Measurements from ENCODE around the gene CERS6. TPM values are rescaled to one million over a fixed set of nuclear protein-coding genes. Genes with fewer than 3 reads are reported as not detected.
"Not testable (repeated sequence)": the region's sequence is repeated elsewhere in the genome, so short reads cannot be mapped to it uniquely, and the experiment has no call there.

Gene CERS6
- polyA plus RNA-seq, 1 donor: 38.1 TPM

DNA sequence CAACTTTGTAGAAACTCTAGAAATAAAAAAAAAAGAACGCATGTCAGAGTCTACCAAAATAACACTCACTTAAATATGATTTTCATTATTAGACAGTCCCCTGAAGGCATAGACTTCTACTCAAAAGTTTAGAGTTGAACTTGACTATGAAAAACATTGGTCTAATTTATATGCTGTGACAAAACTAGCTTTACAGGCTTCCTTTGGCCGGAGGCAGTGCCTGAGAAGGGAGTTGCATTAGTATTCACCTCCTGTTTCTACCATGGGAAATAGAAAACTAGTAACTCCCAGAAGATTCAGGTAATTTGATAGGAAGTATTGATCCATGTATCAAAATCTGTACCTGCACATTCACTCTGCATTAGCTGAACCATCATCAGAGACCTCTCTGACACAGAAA, 182.9 kb downstream of the CERS6 start:
- no peak for DNase-seq (ENCODE audit: low read depth)

DNA sequence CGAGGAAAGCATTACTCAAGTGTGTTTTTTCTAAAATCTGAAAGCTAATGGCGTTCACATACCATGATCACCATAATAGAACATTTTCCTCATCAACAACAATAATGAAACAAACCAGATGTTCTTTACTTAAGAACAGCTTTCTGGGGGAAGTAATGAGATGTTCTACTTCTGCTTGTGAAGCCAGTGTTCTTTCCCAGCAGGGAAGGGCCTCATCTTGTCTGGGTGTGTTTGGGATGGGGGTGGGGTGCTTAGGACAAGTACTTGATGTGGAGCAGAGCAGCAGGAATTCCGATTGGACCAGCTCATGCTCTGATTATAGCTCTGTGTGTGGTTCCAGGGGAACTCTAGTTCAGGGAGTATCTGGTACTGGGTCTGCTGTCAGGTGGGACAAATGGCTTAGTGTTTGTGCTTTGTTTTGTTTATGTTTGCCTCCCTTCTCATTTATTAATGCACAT, 183.4 kb downstream of the CERS6 start:
- DNase-seq (ENCODE audit: low read depth): peak; percentile 31

DNA sequence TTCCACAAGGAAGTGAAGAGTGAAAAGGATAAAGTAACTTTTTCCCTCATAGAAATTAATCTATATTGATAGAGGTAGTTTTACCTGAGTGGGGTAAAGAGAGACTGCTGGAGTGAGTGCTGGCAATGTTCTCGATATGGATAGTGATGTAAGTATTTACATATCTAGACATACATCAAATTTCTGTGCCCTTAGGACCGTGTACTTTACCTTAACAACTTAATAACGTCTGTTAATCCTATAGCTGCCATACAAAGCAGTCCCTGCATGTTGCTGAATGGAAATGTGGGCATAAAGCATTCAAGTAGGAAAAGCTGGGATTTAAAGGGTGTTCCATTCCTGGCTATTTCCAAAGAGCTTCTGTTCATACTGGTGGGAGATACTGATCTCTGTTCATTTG, 184.0 kb downstream of the CERS6 start:
- no peak for DNase-seq (ENCODE audit: low read depth)

DNA sequence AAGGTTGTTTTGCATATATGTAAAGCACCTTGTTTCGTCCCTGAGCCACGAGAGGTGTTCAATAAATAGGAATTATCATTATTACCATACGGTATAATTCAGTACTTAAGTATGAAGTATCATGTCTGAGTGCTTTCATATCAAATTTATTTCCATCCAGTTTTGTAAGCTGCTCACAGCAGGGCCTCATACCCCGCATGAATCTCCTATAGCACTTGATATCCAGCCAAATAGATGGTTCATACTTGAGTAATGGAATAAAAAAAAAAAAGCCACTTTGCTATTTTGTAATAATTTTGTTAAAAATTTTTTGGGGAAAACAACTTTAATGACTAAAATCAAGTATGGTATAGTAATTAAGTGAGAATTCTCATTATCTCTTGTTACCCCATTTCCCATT, 185.6 kb downstream of the CERS6 start:
- DNase-seq (ENCODE audit: low read depth): no peak

DNA sequence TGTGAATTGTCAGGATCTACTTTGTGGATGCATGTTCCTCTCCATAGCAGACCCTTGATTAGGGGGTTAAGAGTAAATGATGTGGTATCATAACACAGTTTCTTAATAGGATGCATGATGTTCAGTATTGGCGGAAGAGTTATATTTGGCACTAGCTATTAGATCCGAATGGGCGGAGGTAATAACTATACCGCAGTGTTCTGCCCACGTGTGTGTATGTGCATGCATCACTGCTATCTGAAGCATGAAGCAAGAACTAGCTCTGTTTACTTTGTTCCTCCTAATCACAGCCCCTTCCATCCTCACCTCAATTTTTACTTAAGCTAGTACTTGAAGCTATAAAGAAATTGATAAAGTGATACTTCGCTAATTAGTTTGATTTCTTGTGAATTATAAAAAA, 186.8 kb downstream of the CERS6 start:
- DNase-seq (ENCODE audit: low read depth): no peak

DNA sequence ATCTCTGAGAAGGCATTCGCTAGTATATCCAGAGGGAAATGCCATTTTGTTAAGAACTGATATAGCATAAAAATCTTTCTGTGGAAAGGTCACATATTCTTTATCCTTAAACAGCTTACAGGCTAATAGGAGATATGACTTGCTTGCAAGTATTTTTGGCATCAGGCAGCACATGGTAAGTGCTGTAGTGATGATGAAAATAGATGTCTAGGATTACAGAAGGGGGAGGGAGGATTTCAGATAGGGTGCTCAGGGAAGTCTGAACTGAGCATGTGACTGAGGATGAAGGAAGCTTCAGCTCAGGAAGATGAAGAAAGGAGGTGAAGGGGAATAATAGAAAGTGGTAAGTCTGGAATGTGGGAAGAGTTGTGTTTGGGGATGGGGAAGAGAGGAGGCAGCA, 187.9 kb downstream of the CERS6 start:
- no peak for DNase-seq (ENCODE audit: low read depth)

GRCh38 chr2:168645696-168646338, 189.7 kb downstream of the CERS6 start:
- no peak for DNase-seq (ENCODE audit: low read depth)

GRCh38 chr2:168649105-168649504, 193.0 kb downstream of the CERS6 start:
- no peak for DNase-seq (ENCODE audit: low read depth)

- no peak for DNase-seq (ENCODE audit: low read depth)
Observed at GRCh38 chr2:168649562-168649961, 193.5 kb downstream of the CERS6 start.

GRCh38 chr2:168650139-168650538, 194.1 kb downstream of the CERS6 start:
- DNase-seq (ENCODE audit: low read depth): no peak

DNA sequence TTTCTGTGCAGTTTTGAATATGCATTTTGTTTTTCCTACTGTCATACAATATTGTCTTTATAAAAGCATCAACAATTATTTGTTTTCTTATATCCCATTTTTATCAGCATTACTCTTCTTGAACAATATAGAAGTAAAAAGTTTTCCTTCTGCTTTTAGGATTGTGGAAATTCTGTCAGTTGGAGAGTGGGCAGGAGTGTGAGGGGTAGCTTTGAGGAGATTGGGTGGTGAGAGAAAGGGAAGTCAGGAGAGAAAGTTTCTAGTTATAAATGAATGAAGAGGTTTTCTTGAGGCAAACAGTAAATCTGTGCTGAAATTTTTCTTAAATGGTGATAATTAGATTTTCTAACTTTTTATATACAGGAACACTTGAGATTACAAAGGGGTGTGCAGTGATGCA, 194.7 kb downstream of the CERS6 start:
- no peak for DNase-seq (ENCODE audit: low read depth)

- DNase-seq (ENCODE audit: low read depth): no peak
Observed at GRCh38 chr2:168652997-168653921, 197.2 kb downstream of the CERS6 start.

DNA sequence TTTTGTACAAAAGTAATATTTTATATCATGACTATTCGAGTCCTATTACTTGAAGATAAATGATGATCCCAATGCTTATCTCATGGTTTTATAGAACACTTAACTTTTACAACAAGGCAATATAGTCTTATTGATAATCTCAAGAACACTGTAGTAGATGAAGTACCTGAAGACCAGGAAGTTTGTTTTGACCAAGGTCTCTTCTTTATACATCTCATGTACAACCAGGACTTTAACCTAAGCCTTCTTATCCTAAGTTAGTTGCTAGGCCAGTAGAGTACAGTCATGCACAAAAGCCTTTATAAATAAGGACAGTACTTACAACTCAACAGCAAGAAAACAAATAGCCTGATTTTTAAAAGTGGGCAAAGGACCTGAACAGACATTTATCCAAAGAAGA, 198.6 kb downstream of the CERS6 start:
- DNase-seq (ENCODE audit: low read depth): no peak

GRCh38 chr2:168655207-168655606, 199.1 kb downstream of the CERS6 start:
- DNase-seq (ENCODE audit: low read depth): no peak

GRCh38 chr2:168657378-168657777, 201.3 kb downstream of the CERS6 start:
- not testable (repeated sequence) for DNase-seq (ENCODE audit: low read depth)

GRCh38 chr2:168658706-168659105, 202.6 kb downstream of the CERS6 start:
- DNase-seq (ENCODE audit: low read depth): no peak

DNA sequence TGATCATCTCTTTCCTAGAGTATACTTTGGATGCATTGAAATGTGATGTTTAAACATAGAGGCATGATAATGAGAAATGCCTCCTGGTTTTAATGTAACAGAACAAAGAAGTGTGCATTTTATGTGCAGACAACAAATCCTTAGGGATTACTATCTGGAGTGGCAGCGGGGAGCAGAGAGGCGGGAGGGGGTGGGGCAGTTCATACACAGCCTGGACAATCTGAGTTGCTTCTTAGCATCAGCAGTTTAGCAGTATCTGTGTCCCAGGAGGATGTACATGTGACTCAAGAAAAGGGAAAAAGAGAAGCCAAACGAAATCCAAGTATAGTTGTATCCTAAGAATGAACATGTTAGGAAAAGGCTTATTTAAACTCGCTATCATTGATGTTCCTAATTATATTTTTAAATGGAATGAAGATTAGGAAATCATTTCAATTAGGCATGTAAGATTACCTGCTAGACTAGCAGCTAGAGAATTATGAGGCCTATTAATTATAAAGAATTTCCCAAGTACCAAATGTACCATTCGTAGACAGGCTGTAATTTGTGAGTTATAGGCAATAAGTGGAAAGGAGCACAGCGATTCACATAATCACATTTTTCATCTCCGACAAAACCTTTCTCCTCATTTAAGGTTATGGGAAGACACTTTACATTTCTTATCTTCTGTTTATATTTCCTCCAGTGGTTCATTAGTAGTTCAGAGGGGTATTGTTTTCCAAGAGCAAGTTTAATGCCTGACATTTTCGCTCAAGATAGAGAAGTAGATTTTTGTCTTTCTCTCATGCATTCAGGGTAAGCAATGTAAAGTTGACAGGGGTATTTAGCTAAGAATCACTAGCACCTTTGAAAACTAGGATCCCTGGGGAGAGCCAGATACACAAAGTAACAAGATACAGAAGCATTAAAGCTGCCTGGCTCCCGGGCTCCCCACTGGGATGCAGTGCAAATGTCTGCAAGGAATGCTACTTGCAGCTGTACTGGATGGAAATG, 205.1 kb downstream of the CERS6 start:
- no peak for DNase-seq (ENCODE audit: low read depth)

DNA sequence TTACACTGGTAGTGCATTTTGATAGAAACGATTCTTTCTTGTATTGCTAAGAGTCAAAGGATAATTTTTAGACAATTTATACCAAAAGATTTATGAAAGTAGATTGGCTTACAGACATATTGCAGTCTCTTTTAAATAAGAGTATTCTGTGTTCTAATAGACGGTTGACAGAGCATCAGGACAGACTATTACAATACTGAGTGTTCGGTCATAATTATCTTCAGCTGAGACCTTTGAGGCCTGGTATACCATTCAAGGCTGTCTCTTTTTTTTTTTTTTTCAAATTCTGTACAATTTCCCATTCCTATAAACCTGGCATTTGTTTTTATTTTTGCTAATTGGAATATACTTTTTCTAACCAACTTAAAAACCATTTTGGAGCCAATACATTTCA, 205.8 kb downstream of the CERS6 start:
- no peak for DNase-seq (ENCODE audit: low read depth)

GRCh38 chr2:168662651-168663208, 206.7 kb downstream of the CERS6 start:
- DNase-seq (ENCODE audit: low read depth): no peak

- no peak for DNase-seq (ENCODE audit: low read depth)
Observed at GRCh38 chr2:168663993-168664392, 207.9 kb downstream of the CERS6 start.

GRCh38 chr2:168664715-168665114, 208.6 kb downstream of the CERS6 start:
- not testable (repeated sequence) for DNase-seq (ENCODE audit: low read depth)

Measured in forelimb muscle (tissue), 1 donor.